Anterior cingulate cortex (tissue), 58 donors: Measurements from ENCODE around the gene DOCK8.

Experiments
- DNase-seq, 58 donors: peaks; one replicate each; lab custom pipeline; 2025; lab: John Stamatoyannopoulos, UW

The DOCK8 gene

DNA sequence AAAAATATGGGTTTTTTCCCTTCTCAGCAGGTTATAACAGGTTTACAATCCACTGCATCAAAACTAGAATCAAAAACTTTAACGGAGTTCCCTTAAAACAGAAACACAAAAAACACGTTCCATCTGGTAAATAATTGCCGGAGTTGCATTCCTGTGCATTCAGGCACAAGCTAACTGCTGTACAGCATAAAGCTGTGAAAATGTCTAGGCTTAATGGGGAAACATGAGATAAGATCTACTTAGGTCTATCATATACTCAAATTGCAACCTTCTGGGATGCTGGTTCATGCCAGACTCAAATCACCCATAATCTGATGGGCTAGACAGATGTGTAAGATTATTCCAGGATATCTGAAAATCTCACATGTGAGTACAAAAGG is 265.3 kb downstream of the DOCK8 start:
- no peak for DNase-seq

DNA sequence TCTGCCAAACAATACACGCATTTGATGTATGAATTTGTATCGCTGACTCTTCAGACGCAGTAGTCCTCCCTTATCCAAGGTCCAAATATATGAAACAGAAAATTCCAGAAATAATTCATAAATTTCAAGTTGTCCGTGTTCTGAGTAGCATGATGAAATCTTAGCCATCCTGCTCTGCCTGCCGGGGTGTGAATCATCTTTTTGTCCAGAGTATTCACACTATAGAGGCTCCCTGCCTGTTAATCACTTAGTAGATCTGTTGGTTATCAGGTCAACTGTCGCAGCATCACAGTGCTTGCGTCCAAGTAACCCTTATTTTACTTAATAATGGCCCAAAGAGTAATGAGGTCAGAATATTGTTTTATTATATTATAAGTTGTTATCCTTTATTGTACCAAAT is 268.1 kb downstream of the DOCK8 start:
- DNase-seq = no peak

DNA sequence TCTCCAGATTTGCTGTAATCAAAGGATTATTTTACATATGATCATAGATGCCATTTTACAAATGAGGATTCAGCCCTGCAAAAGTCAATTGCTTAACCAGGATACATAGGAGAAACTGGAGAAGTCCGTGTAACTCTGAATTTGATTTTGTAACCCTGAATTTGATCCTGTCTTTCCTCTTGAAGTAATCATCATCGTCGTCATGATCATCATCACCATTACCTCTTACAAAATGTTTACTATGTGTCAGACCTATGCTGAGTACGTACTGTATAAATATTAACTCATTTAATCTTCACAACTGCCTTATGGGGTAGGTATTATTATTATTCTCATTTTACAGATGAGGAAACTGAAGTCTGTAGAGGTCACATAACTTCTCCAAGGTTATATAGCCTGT is 271.5 kb downstream of the DOCK8 start:
- no peak for DNase-seq

DNA sequence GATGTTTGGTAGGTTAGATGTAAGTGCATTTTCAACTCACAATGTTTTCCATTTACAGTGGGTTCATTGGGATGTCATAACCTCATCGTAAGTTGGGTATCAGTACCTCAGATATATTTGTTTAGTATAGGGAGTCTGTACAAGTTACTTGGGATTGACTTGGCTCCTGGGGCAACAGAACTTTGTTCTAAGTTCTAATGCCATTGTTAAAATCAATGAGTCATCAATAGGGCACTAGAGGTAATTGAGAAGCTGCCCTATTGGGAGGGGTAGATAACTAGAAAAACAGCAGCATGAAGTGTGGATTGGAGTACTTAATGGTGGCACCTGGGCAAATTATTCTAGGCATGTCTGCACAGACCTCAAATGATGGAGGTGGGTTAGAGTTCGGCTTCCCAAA is 272.8 kb downstream of the DOCK8 start:
- no peak for DNase-seq

DNA sequence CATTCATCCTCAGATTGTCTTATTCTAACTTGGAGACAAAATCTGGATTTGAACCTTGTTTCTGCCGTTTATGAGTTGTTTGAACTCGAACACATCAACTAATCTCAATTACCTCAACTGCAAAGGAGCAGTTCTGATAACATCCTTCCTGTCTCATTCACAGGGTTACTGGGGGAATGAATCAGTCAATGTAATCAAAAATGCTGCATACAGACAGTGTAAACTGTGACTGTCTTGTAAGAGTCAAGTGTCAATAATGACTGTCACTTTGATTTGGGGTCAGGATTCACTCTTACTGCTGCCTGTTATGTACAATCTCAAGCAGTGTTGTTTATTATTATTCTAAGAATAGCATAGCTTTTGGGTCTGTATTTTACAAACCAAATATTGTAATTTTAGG is 273.8 kb downstream of the DOCK8 start:
- no peak for DNase-seq

DNA sequence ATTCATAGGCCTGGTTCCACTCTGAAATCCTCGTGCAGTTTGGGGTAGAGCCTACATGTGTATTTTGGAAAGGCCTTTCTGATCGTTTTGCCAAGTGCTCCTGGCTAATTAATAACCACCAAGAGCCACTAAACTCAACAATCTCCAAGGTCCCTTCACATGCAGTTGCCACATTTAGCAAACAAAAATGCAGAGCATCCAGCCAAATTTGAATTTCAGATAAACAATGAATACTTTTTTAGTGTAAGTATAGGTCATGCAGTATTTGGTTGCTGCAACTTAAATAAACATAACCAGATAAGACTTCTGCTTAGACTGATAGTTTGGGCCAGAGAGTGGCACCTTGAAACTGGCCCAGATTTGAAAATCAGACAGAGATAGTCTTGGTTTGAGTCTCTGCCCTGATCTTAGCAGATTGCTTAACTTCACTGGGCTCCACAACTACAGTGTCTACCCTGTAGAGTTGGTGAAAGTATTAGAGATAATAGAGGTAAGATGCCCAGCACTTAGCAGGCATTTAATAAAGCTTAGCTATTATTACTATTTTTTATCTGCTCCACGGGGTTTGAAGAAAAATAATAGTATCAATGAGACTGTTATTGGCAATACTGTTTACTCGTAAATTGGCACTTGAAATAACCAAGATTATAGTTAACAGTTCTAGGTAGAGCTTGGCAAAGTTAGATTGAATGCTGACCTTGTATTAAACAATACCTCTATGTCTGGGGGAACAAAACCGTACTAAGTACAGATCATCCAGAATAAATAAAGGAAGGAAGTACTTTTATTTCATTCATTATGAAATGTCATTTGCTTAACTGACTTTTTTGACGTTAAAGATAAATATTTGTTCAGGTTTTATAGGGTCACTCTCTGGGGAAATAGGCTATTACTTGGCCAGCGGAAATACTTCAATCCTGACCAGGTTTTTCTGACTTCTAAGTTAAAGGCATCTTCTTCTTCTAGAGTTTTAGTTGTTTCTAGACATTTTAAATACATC is 274.8 kb downstream of the DOCK8 start:
- no peak for DNase-seq

DNA sequence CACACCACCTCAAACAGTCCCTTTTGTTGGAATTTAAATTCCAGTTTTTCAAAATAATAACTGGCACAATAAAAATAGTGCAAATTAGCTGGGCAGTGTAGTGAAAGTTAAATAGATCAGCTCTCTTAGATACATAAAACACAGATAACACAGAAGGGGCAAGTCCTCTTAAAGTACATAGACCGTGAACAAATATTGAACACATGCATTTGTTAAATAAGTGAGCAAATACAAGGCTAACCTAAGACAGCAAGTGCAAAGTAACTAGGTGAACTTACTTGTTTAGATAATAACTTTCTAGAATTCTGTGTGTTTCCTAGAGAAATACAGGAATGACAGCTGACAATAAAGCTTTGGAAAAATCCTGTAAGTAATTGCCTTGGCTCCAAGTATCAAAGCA is 280.1 kb downstream of the DOCK8 start:
- no peak for DNase-seq

DNA sequence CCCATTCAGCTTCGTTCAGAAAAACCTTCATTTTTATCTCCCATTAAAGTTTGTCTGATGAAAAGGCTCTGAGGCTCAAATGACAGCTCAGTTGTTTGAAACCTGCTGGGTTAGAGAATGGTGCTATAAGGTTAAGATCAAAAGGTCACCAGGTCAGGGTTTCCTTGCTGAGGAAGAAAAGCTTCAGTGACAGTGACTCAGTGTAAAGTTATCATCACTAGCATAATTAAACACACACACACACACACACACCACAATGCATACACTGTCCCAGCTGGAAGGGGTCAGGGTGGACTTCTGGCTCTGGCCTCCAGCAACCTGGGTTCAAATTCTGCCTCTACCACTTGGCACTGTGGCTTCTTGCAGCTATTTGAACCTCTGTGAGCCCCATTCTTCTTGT is 281.1 kb downstream of the DOCK8 start:
- no peak for DNase-seq

DNA sequence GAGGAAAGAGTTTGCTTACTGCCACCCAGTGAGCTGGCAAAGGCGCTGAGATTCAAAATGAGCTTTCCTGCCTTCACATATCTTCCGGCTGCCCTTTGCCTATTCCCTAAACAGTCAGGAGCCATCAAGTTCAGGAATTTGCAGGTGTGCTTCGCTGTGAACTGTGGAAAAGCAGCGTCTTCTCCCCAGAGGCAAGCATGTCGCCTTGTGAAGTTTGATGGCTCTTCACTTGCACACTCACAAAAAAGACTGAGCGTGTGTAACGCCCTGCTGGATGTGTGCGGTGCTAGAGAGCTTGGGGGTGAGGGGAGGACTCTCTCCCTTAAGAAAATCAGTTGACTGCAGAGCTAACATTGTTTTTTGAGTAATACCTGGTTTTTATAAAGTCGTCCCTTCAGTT is 288.7 kb downstream of the DOCK8 start:
- no peak for DNase-seq

DNA sequence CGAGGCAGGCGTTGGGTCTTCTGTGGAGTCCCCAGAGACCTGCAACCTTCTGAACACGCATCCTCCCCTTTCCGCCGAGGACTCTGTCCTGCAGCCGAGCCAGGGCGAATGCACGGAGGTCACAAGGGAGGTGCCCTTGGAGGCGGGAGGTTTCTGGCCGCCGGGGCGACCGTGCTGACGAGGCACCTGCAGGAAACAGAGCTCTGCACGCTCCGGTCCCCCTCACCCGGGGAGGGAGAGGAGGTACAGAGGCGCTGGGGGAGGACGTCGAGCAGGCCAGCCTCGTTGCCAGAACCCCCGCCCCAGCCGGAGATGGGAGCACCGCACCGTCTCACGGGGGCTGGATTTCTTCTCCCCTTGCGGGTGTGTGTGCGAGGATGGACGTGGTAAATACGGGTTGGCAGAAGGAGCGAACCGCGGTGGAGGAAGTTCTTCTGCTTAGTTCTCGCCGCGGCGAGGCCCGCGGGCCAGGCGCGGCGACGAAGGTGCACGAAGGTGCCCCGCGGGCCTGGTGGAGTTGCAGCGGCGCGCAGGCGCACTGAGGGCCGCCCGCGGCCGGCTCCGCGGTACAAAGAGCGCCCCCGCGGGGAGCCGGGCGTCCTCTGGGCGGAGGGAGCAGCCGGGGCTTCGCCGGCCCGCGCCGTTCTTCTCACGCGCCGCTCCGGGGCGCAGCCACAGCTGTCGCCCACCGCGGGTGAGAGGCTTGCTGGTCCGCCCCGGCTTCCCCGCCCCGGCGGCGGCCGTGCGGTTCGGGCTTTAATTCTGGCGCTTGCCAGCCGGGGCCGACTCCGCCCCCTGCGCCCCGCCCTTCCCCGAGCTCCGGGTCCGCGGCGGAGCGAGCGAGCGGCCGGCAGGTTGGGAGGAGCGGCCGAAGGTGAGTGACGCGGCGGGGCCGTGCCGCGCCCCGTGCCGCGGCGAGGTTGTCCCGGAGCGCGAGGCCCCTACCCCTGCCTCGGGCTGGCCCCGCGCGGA is 289.5 kb downstream of the DOCK8 start, which contains the start of gene KANK1:
KANK1 (plus strand) TSS at position 815 of the 972 bp plus-strand sequence.
- DNase-seq = peak in 52 of 58 donors; percentile 12 to 85 (median 63)

DNA sequence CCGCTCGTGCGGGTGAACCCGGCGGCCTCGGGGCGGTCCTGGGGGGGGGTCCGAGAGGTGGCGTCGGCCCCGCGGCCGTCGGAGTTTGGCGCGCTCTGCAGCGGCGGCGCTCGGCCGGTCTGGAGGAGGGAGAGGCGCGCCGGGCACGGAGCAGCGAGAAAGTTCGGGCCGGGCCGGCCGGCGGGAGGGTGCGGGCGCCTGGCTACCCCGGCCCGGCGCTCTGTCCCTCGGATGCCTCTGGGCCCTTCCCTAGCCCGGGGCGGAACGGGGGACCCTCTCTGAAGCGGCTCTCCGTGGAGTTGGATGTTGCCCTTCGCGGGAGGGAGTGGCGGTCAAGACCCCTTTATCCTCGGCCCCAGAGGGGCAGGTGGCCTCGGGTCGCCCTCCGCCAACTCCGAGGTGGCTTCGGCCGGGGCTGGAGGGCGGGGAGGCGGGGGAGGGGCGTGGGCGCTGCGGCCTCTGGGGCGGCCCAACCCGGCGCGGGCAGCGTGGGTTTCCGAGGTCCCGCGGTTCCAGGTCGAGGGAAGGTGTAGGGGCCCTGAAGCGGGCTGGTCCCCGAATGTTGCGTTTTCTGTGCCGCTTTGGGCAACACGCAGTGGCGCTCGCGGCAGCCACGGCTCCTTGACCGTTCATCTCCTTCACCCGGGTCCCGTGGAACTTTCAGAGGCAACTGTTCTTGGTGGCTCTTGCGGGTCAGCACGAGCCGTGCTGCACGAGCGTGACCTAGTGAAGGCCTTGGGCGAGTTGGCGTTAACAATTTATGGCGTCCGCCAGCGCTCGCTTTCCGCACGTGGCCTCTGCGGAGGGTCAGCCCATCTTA is 290.5 kb downstream of the DOCK8 start:
- DNase-seq = peak in 29 of 58 donors; percentile 2 to 56 (median 33)

DNA sequence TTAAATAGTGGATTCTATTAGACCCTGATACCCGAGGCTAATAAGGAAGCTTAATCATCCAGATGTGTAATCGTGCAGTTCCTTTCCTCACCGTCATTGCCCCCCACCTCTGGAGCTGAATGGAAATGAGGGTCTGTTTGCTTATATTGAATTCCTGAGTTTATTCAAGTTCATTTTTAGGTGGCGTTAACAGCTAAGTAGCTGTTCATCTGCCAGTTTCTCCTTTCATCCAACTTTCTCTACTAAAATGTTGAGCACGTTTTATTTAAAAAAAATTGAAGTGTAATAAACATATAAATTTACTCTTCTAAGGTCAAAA is 291.0 kb downstream of the DOCK8 start:
- no peak for DNase-seq

DNA sequence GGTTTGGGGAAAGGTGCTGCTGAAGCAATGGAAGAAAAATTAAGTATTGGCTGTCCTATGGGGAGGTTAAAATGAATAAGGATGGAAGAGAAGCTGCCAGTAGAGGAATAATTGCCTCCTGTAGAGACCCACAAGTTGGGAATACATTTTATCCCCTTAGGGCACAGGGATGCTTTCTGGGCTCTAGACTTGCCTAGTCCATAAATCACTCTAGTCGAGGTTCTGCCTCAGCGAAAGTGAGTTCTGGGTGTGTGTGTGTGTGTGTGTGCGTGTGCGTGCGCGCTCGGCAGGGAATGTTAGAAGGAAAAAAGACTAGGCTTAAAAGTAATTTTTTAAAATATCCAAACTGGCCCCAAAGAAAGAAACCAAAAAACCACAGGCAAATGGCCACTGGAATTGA is 291.6 kb downstream of the DOCK8 start:
- no peak for DNase-seq

DNA sequence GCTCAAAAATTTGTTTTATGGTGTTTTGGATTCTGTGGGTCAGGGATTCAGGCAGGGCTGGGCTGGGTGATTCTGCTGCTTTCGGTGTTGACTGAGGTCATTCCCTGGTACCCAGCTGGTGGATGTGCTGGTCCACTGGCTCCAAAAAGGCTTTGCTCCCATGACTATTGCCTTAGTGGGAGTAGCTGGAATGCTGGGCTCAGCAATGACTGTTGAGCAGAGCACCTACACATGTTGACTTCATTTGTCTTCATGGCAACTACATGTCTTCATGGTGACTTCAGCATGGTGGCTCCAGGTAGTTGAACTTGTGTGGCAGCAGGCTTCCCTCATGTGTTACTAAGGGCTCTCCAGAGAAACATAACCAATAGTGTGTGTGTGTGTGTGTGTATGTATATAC is 297.2 kb downstream of the DOCK8 start:
- DNase-seq = no peak

DNA sequence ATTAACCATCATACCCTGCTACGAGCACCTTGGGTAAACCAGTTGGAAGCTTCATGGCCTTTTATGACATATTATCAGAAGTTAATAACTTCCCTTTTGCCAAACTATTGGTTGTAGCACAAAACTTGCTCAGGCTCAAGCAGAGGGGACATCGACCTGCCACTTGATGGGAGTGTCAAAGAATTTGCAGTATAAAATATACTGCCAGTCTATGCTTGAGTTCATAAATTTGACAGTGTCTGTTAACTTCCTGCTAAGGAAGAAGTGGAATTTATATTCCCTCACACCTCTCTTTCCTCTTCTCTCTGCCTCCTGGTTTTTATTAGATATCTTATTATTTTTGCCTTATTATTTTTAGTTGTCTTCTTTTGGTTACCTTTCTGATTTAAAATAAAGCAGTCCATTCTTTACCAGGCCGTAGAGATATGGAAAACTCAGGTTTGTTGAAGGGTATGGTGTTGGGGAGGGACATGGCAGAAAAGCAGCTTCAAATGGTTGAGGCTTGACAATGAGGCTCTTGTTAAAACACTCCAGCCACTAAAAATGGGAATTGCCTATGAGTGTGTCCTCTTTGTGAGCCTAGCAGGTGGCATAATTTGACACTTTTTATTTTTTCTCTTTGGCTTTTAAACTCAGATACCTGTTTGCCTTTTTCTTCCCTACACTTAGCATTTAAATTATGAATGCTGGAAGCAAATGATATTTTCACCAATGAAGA is 298.0 kb downstream of the DOCK8 start:
- no peak for DNase-seq
